Mammary epithelial cell (primary cell): ENCODE data around the gene MAOB.

Experiments
- CTCF ChIP-seq, 2 donors: IDR thresholded peaks in 1 of 2; conservative IDR thresholded peaks in 1 of 2; 2 replicates each; pipeline ENCODE4 v1.5.1; 2011 to 2012; ENCODE audit warnings: inconsistent platforms in 2 of 2, low read length in 2 of 2, mild to moderate bottlenecking in 2 of 2, control low read depth in 1 of 2, low read depth in 1 of 2; ENCODE audit not compliant: insufficient read depth in 1 of 2; ENCODE audit errors: extremely low read depth in 1 of 2
- EZH2 ChIP-seq: IDR thresholded peaks from 2 replicates; pipeline ENCODE4 v1.6.1; 2012; ENCODE audit warnings: low read length, inconsistent platforms, borderline replicate concordance

GRCh38 chrX:43827791-43828190, 54.5 kb downstream of the MAOB start:
- TF ChIP-seq CTCF (conservative IDR thresholded peaks at IDR 0.05 in 1 of 2, IDR thresholded peaks at IDR 0.05 in 1 of 2; ENCODE audit: extremely low read depth in 1 of 2, insufficient read depth in 1 of 2, low read depth in 1 of 2, low read length in 2 of 2) (no peak), EZH2 (no peak)
